T-helper 17 cell (primary cell): ENCODE results near the gene MID1IP1. TPM values are rescaled to one million over a fixed set of nuclear protein-coding genes. Genes with fewer than 3 reads are reported as not detected.
A peak's percentile ranks its signal among the peaks of the same experiment; 100 is the strongest.

Source experiments
- ATAC-seq: fragments of 150-1000 bp; cut with Tn5 transposase; 2 replicates; pipeline ENCODE4 v1.10.0; 2021; ENCODE audit warnings: mild to moderate bottlenecking, moderate library complexity
- DNase-seq, 3 donors: peaks; one replicate each; pipeline versions ENCODE4 v3.0.0 to v3.0.0-alpha.2; 2020 to 2021
- H3K9me3 ChIP-seq: one replicate; pipeline ENCODE4 v1.7.0; 2013; ENCODE audit warnings: low read length, mild to moderate bottlenecking; ENCODE audit not compliant: control insufficient read depth, poor library complexity, severe bottlenecking
- H3K27ac Mint-ChIP-seq: one replicate; pipeline ENCODE4 v1.8.0; 2022; ENCODE audit warnings: mild to moderate bottlenecking, moderate library complexity, mixed read lengths
- H3K27me3 Mint-ChIP-seq: one replicate; pipeline ENCODE4 v1.8.0; 2022; ENCODE audit warnings: mixed read lengths
- H3K36me3 Mint-ChIP-seq: one replicate; pipeline ENCODE4 v1.8.0; 2022; ENCODE audit warnings: low read depth, mixed read lengths
- H3K4me1 Mint-ChIP-seq: one replicate; pipeline ENCODE4 v1.8.0; 2022; ENCODE audit warnings: mild to moderate bottlenecking, mixed read lengths
- H3K4me3 Mint-ChIP-seq: one replicate; pipeline ENCODE4 v1.8.0; 2022; ENCODE audit warnings: mild to moderate bottlenecking, moderate library complexity, mixed read lengths
- total RNA-seq, 4 donors: library from RNA in 2 of 4; stranded (reverse) in 2 of 4; gene quantifications; one replicate each; pipeline ENCODE4 v1.2.3 and lab custom pipeline; 2022 to 2026

Gene MID1IP1
- total RNA-seq, 2 donors from 2014 or later, result 33.0 to 43.5 TPM

DNA sequence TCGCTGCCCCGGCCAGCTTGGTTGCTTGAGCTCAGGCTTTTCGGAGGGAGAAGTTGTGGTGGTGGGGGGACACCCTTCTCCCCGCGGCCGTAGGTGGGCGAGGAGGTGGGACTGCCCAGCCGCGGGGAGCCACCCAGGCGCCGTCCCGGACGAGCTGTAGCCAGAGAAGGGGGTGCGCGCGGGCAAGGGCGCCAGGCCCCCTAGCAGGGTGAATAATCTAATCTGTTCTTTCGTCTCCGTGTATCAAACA lies 3.1 kb downstream of the MID1IP1 start:
- H3K4me3 Mint-ChIP-seq, result peak overlapping the region; percentile 93
- DNase-seq (no peak), ATAC-seq (no peak)
- H3K27ac Mint-ChIP-seq, result peak overlapping the region; percentile 98
- no peaks in the 10 kb centered on the region for H3K27me3 Mint-ChIP-seq
- H3K9me3 ChIP-seq, result no peaks in the 10 kb centered on the region
- H3K36me3 Mint-ChIP-seq, result no peaks in the 10 kb centered on the region
- peaks cover 14% of the 10 kb centered on the region for H3K4me1 Mint-ChIP-seq

DNA sequence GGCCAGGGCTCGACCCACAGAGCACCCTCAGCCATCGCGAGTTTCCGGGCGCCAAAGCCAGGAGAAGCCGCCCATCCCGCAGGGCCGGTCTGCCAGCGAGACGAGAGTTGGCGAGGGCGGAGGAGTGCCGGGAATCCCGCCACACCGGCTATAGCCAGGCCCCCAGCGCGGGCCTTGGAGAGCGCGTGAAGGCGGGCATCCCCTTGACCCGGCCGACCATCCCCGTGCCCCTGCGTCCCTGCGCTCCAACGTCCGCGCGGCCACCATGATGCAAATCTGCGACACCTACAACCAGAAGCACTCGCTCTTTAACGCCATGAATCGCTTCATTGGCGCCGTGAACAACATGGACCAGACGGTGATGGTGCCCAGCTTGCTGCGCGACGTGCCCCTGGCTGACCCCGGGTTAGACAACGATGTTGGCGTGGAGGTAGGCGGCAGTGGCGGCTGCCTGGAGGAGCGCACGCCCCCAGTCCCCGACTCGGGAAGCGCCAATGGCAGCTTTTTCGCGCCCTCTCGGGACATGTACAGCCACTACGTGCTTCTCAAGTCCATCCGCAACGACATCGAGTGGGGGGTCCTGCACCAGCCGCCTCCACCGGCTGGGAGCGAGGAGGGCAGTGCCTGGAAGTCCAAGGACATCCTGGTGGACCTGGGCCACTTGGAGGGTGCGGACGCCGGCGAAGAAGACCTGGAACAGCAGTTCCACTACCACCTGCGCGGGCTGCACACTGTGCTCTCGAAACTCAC lies 3.6 kb downstream of the MID1IP1 start:
- Mint-ChIP-seq H3K4me1 (peaks cover 17% of the 10 kb centered on the region), H3K27ac (peak overlapping the region; percentile 98), H3K27me3 (no peaks in the 10 kb centered on the region), H3K36me3 (no peaks in the 10 kb centered on the region), H3K4me3 (peak overlapping the region; percentile 93)
- no peak for ATAC-seq
- DNase-seq, result peak in 1 of 3 donors; percentile 11
- H3K9me3 ChIP-seq, result no peaks in the 10 kb centered on the region

DNA sequence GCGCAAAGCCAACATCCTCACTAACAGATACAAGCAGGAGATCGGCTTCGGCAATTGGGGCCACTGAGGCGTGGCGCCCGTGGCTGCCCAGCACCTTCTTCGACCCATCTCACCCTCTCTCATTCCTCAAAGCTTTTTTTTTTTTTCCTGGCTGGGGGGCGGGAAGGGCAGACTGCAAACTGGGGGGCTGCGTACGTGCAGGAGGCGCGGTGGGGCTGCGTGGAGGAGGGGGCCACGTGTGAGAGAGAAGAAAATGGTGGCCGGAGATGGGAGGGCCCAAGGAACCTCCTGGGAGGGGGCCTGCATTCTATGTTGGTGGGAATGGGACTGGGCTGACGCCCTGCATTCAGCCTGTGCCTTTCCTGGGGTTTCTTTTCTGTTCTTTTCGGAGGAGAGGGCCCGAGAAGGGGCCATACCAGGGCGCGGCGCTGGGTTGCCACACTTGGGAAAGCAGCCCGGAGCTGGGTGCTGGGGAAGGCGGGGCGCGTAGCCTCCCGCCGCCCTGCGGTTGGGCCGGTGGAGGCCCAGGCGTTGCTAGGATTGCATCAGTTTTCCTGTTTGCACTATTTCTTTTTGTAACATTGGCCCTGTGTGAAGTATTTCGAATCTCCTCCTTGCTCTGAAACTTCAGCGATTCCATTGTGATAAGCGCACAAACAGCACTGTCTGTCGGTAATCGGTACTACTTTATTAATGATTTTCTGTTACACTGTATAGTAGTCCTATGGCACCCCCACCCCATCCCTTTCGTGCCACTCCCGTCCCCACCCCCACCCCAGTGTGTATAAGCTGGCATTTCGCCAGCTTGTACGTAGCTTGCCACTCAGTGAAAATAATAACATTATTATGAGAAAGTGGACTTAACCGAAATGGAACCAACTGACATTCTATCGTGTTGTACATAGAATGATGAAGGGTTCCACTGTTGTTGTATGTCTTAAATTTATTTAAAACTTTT lies 4.5 kb downstream of the MID1IP1 start:
- Mint-ChIP-seq H3K4me1 (peaks cover 19% of the 10 kb centered on the region), H3K4me3 (peak overlapping the region; percentile 93), H3K27me3 (no peaks in the 10 kb centered on the region), H3K27ac (peak overlapping the region; percentile 98), H3K36me3 (no peaks in the 10 kb centered on the region)
- ATAC-seq, result peak; percentile 58
- no peaks in the 10 kb centered on the region for H3K9me3 ChIP-seq
- peak; percentile 40 to 56 (median 41) for DNase-seq

DNA sequence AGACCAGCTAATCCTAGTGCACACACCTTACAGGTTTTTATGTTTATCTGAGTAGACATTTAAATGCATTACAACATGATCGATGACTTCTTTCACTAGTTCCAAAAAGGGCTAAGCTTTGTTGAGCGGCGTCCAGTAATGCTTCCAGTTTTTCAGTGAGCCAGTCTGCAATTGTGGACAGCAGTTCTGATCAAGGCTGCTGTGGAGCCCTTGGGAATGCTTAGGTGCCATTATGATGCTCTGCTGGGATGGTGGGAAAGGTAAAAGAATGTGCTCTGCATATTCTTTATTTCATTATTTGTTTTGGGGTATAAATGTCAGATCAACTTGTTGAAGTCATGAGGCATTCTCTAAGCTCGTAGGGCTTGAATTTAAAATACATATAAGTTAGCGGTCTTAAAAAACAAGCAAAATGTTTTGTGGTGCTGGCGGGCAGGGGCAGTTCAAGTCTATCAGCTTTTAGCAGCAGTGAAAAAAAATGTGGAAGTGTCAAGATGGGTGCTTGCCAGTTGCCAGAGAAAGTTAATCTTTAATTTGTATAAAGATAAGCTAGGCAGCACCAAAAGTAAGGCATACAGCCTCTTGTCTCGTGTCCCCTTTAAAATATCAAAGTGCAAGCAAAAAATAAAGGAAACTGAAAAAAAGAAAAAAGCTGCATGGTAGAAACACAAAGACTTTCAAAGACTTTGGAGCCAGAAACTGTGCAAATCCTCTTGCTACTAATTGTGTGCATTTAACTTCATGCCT lies 5.8 kb downstream of the MID1IP1 start:
- H3K4me1 Mint-ChIP-seq, result peaks cover 21% of the 10 kb centered on the region
- H3K36me3 Mint-ChIP-seq, result no peaks in the 10 kb centered on the region
- H3K27ac Mint-ChIP-seq, result peak overlapping the region; percentile 98
- peak overlapping the region; percentile 85 for H3K4me3 Mint-ChIP-seq
- DNase-seq (no peak), ATAC-seq (no peak)
- no peaks in the 10 kb centered on the region for H3K27me3 Mint-ChIP-seq
- no peaks in the 10 kb centered on the region for H3K9me3 ChIP-seq

GRCh38 chrX:38807873-38808272 lies 6.6 kb downstream of the MID1IP1 start:
- H3K27me3 Mint-ChIP-seq, result no peaks in the 10 kb centered on the region
- H3K27ac Mint-ChIP-seq, result peak overlapping the region; percentile 37
- DNase-seq (no peak), ATAC-seq (no peak)
- H3K4me1 Mint-ChIP-seq, result peaks cover 24% of the 10 kb centered on the region
- H3K9me3 ChIP-seq, result no peaks in the 10 kb centered on the region
- no peaks in the 10 kb centered on the region for H3K36me3 Mint-ChIP-seq
- H3K4me3 Mint-ChIP-seq, result peak overlapping the region; percentile 59

DNA sequence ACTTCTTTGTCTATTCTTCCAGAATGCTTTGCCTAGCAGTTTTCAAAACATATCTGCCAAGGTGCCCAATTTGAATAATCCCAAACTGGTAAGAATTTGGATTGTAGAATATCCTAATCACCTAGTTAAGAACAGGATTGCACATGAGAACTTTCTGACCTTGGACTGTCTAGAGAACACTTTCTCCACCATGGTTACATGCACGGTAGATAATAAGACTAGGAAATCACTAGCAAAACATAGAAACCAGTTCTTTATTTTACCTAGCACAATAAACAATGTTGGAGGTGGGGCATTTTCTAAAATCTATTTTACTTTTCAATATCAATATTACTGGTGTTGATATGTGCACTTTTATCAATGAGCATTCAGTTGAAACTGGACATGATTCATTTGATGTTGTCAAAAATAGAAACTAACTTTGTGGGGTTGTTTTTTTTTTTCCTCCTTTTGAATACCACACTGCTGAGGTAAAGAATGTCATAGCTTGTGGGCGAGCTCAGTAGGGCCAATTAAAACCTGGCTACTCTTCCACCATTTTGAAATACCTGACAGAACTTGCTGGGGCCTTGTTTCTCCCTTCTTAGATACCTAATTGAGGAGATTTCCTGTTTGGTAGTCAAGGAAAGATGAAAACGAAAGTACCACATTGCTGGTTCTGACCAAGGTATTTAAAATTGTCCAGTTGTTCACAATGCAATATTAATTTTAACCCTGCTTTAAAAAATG lies 10.4 kb downstream of the MID1IP1 start:
- Mint-ChIP-seq H3K27me3 (no peaks in the 10 kb centered on the region), H3K27ac (peak overlapping the region; percentile 93), H3K4me1 (peaks cover 20% of the 10 kb centered on the region), H3K4me3 (peak overlapping the region; percentile 66), H3K36me3 (peaks cover 2% of the 10 kb centered on the region)
- H3K9me3 ChIP-seq, result no peaks in the 10 kb centered on the region
- DNase-seq (no peak), ATAC-seq (peak; percentile 77)

- ATAC-seq (peak; percentile 48), DNase-seq (no peak)
- H3K4me1 Mint-ChIP-seq, result peaks cover 12% of the 10 kb centered on the region
- H3K4me3 Mint-ChIP-seq, result peak overlapping the region; percentile 5
- no peak overlapping the region for H3K27ac Mint-ChIP-seq
- H3K36me3 Mint-ChIP-seq, result peaks cover 2% of the 10 kb centered on the region
- no peaks in the 10 kb centered on the region for H3K27me3 Mint-ChIP-seq
- no peaks in the 10 kb centered on the region for H3K9me3 ChIP-seq
Measured at GRCh38 chrX:38816155-38816554, 14.9 kb downstream of the MID1IP1 start.

DNA sequence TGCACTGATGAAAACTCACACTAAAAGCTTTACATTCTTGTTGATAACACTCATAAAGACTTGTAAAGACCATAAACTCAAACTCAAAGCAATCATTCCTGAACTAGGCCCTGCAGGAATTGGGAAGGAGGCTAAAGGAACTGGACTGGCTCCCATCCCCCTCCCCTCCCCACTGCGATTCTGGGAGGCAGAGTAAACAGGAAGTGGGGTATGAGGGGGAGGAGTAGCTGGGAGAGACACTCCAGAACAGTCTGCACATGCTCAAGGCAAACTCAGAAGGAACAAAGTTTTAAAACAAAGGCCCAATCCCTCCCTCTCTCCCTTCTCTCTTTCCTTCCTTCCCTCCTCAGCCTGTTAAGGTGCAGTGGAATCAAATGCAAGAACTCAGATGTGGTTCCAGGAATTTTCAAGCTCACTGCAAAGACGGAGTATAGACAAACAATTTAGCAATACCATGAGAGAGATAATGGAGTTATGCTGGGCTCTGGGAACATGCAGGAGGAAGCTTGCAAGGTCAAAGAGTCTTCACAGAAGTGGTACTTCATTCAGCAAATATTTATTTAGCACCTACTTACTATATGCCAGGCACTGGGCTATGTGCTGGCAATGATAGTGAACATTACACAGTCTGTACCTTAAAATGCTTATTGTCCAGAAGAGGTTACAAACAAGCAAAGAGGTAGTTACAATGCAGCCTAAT lies 15.9 kb downstream of the MID1IP1 start:
- Mint-ChIP-seq H3K4me1 (peaks cover 5% of the 10 kb centered on the region), H3K4me3 (peak overlapping the region; percentile 71), H3K27ac (no peak overlapping the region), H3K27me3 (no peaks in the 10 kb centered on the region), H3K36me3 (peaks cover 2% of the 10 kb centered on the region)
- ATAC-seq (peak; percentile 42), DNase-seq (no peak)
- no peaks in the 10 kb centered on the region for H3K9me3 ChIP-seq

- H3K27me3 Mint-ChIP-seq, result no peaks in the 10 kb centered on the region
- no peaks in the 10 kb centered on the region for H3K9me3 ChIP-seq
- peaks cover 2% of the 10 kb centered on the region for H3K36me3 Mint-ChIP-seq
- H3K27ac Mint-ChIP-seq, result no peak overlapping the region
- DNase-seq (no peak), ATAC-seq (no peak)
- peaks cover 3% of the 10 kb centered on the region for H3K4me1 Mint-ChIP-seq
- H3K4me3 Mint-ChIP-seq, result no peak overlapping the region
Measured at GRCh38 chrX:38819163-38819562, 17.9 kb downstream of the MID1IP1 start.

- ATAC-seq, result no peak
- no peaks in the 10 kb centered on the region for H3K9me3 ChIP-seq
- H3K4me1 Mint-ChIP-seq, result peaks cover 3% of the 10 kb centered on the region
- H3K27me3 Mint-ChIP-seq, result no peaks in the 10 kb centered on the region
- no peak for DNase-seq
- H3K27ac Mint-ChIP-seq, result no peak overlapping the region
- H3K4me3 Mint-ChIP-seq, result no peak overlapping the region
- H3K36me3 Mint-ChIP-seq, result peaks cover 2% of the 10 kb centered on the region
Measured at GRCh38 chrX:38819709-38820108, 18.4 kb downstream of the MID1IP1 start.

GRCh38 chrX:38820751-38821150 lies 19.5 kb downstream of the MID1IP1 start:
- Mint-ChIP-seq H3K4me3 (no peak overlapping the region), H3K4me1 (no peaks in the 10 kb centered on the region), H3K27ac (no peak overlapping the region), H3K27me3 (no peaks in the 10 kb centered on the region), H3K36me3 (no peaks in the 10 kb centered on the region)
- DNase-seq (no peak), ATAC-seq (no peak)
- H3K9me3 ChIP-seq, result no peaks in the 10 kb centered on the region

GRCh38 chrX:38824176-38824575 lies 22.9 kb downstream of the MID1IP1 start:
- Mint-ChIP-seq H3K4me3 (no peak overlapping the region), H3K4me1 (no peaks in the 10 kb centered on the region), H3K27me3 (no peaks in the 10 kb centered on the region), H3K27ac (no peak overlapping the region), H3K36me3 (no peaks in the 10 kb centered on the region)
- H3K9me3 ChIP-seq, result no peaks in the 10 kb centered on the region
- DNase-seq (no peak), ATAC-seq (no peak)
